Pancreas (tissue), 10 donors: Measurements from ENCODE around the gene ZNF683. TPM values are rescaled to one million over a fixed set of nuclear protein-coding genes. Genes with fewer than 3 reads are reported as not detected.

ENCODE experiments used
- ATAC-seq, 4 donors: fragments of 200-7000 bp; cut with Tn5 transposase; one replicate each; pipeline versions ENCODE4 v1.8.0 to v1.9.1; 2020; ENCODE audit warnings: mild to moderate bottlenecking in 4 of 4, moderate library complexity in 4 of 4
- DNase-seq, 6 donors: peaks; one replicate each; pipeline ENCODE4 v3.0.0-alpha.2; 2020
- FAIRE-seq: peaks from 2 replicates; lab custom pipeline; 2012; peaks lifted over from hg19 to GRCh38; lab: Jason Lieb, UNC
- H3K27ac ChIP-seq, 4 donors: fragments of 200-600 bp; sonication (generic); 1 replicate in 3 of 4; 2 replicates in 1 of 4; pipeline versions ENCODE4 v1.5.0 to v1.8.0; 2020
- H3K27me3 ChIP-seq, 4 donors: fragments of 200-600 bp; one replicate each; pipeline ENCODE4 v1.8.0; 2021
- H3K36me3 ChIP-seq, 3 donors: fragments of 200-600 bp; sonication (generic) in 1 of 3; one replicate each; pipeline versions ENCODE4 v1.5.0 to v1.8.0; 2020 to 2021
- H3K4me1 ChIP-seq, 3 donors: fragments of 200-600 bp; one replicate each; pipeline ENCODE4 v1.8.0; 2021
- H3K4me3 ChIP-seq, 4 donors: fragments of 200-600 bp; sonication (generic) in 2 of 4; one replicate each; pipeline versions ENCODE4 v1.5.0 to v1.8.0; 2020 to 2021
- H3K9me3 ChIP-seq, 4 donors: fragments of 200-600 bp; one replicate each; pipeline ENCODE4 v1.8.0; 2021
- WGBS, 2 donors: extraction: QIAGEN DNeasy Blood & Tissue Kit; methylation state at CpG; one replicate each; pipeline ENCODE4 v1.1.7; 2013; 5-methylcytosine and 5-hydroxymethylcytosine counted together
- intact Hi-C, 3 donors: fragments of 100-400 bp; cut with DNase I; formaldehyde crosslinking; loops; one replicate each; pipeline versions ENCODE4 v1.11.1 to v1.14.2; 2022
- polyA plus RNA-seq, 2 donors: library from polyadenylated mRNA; stranded (reverse); fragments of 200-250 nt; gene quantifications; one replicate each; pipeline ENCODE4 v1.2.3, GENCODE V29; 2013
- total RNA-seq, 6 donors: library from RNA; stranded (reverse); fragmentation: NEBNext Ultra II Directional in 4 of 6; extraction: Animal tissue kit (Norgen Biotek cat#: 25700) in 4 of 6; gene quantifications; one replicate each; pipeline versions ENCODE4 v1.2.1 to v1.2.4, GENCODE V29; 2021 to 2023
- TF ChIP-seq, protein P1 (sequence below), 4 donors: fragments of 200-600 bp; sonication (generic) in 3 of 4; IDR thresholded peaks; one replicate each; pipeline versions ENCODE4 v1.5.0 to v1.8.0; 2021; ENCODE audit warnings: antibody characterized with exemption in 4 of 4
- donor health status: healthy with polysubstance abuse.
- donor health status: DM: no; HTN: no; CAD: no; lungs with moderate emphysema.
- donor health status: DM: no; HTN: no; CAD: no.
- donor health status: control.
- donor health status: control.
- donor health status: Bipolar disorder and iron deficiency.
- donor health status: DM: yes; HTN: yes; CAD: no.
- donor health status: DM: no; HTN: no; CAD: no.
- donor health status: DM: no; HTN: no; CAD: no.
- donor health status: DM: yes; HTN: yes; CAD: no.

The ZNF683 gene
- total and polyA plus RNA-seq, 8 donors: 0.12 to 0.47 (median 0.27) TPM; not detected in 4

DNA sequence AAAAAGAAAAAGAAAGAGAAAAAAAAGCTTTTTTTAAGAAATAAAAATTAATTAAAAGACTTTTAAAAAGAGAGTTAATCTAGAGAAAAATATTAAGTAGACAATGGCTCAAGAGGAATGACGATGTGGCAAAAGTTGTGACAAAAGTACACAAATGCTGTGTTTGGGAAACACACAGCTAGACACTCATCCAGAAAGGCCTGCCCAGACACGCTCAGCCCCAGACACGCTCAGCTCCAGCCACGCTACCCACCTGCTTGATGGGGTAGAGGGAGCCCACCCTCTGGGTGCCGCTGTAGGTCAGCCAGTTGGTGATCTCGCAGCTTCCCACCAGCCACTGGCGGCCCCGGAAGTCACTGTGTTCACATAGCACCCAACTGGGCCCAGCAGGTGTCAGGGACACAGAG, 44.6 kb downstream of the ZNF683 start:
- H3K4me1 ChIP-seq: no peaks in the 10 kb centered on the region
- no peaks in the 10 kb centered on the region for H3K27me3 ChIP-seq
- H3K36me3 ChIP-seq: no peaks in the 10 kb centered on the region
- ATAC-seq (no peak), FAIRE-seq (no peak), DNase-seq (no peak)
- intact Hi-C loops: no loop called here
- TF ChIP-seq, protein P1, sequence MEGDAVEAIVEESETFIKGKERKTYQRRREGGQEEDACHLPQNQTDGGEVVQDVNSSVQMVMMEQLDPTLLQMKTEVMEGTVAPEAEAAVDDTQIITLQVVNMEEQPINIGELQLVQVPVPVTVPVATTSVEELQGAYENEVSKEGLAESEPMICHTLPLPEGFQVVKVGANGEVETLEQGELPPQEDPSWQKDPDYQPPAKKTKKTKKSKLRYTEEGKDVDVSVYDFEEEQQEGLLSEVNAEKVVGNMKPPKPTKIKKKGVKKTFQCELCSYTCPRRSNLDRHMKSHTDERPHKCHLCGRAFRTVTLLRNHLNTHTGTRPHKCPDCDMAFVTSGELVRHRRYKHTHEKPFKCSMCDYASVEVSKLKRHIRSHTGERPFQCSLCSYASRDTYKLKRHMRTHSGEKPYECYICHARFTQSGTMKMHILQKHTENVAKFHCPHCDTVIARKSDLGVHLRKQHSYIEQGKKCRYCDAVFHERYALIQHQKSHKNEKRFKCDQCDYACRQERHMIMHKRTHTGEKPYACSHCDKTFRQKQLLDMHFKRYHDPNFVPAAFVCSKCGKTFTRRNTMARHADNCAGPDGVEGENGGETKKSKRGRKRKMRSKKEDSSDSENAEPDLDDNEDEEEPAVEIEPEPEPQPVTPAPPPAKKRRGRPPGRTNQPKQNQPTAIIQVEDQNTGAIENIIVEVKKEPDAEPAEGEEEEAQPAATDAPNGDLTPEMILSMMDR (IDR thresholded peaks at IDR 0.05): no peak
- WGBS, 2 donors: 78 to 79% methylated on average over 8 of the region's 8 CpGs
- H3K27ac ChIP-seq: no peak overlapping the region
- H3K4me3 ChIP-seq: no peak overlapping the region
- H3K9me3 ChIP-seq: no peaks in the 10 kb centered on the region

DNA sequence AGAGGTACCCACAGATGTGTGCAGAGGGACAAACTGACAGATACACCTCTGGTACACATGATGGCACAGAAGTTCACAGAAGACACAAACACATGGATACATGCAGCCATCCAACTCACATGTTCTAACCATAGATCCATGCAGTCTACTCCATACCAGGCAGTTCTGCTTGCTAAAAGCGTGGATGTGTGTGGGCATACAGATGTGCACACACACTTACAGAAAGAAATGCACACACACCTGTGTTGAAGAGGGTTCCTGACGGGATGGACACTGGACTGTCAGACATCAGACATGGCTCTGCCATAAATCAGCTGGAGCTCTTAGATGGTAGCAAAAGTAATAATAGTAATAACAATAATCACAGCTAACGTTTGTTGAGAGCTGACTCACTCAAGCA, 48.0 kb downstream of the ZNF683 start:
- Histone ChIP-seq H3K4me3 (no peak overlapping the region), H3K9me3 (no peaks in the 10 kb centered on the region), H3K36me3 (no peaks in the 10 kb centered on the region), H3K4me1 (no peaks in the 10 kb centered on the region), H3K27ac (no peak overlapping the region), H3K27me3 (no peaks in the 10 kb centered on the region)
- DNase-seq (no peak), FAIRE-seq (no peak), ATAC-seq (no peak)
- TF ChIP-seq, protein P1 (IDR thresholded peaks at IDR 0.05): no peak
- 61 to 72% methylated on average over 3 of the region's 3 CpGs for WGBS, 2 donors
- intact Hi-C loops: loop anchor here in 1 of 3 donors (5.0 kb wide), 1 partner anchor 42 kb away; the partner anchor contains the start of gene SH3BGRL3

DNA sequence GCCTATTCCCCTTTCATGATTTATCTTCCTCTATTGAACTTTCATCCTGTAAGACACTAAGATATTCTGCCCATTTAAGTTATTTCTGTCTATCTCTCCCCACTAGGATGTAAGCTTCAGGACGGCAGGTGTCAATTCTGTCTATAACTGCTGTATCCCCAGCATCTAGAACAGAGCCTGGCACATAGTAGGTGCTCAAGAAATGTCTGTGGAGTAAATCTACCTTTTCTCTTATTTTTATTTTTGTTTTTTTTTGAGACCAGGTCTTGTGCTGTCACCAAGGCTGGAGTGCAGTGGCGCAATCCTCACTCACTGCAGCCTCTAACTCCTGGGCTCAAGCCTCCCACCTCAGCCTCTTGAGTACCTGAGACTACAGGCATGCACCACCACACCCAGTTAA, 49.2 kb downstream of the ZNF683 start:
- ATAC-seq: no peak
- TF ChIP-seq, protein P1 (IDR thresholded peaks at IDR 0.05): no peak
- intact Hi-C loops: loop anchor here in 1 of 3 donors (5.0 kb wide), 1 partner anchor 41 kb away; the partner anchor contains the start of gene SH3BGRL3
- H3K27me3 ChIP-seq: no peaks in the 10 kb centered on the region
- no peaks in the 10 kb centered on the region for H3K36me3 ChIP-seq
- no peak overlapping the region for H3K27ac ChIP-seq
- H3K4me3 ChIP-seq: no peak overlapping the region
- WGBS, 2 donors: 86 to 89% methylated on average over 2 of the region's 2 CpGs
- no peak for FAIRE-seq
- no peaks in the 10 kb centered on the region for H3K9me3 ChIP-seq
- DNase-seq: no peak
- no peaks in the 10 kb centered on the region for H3K4me1 ChIP-seq

DNA sequence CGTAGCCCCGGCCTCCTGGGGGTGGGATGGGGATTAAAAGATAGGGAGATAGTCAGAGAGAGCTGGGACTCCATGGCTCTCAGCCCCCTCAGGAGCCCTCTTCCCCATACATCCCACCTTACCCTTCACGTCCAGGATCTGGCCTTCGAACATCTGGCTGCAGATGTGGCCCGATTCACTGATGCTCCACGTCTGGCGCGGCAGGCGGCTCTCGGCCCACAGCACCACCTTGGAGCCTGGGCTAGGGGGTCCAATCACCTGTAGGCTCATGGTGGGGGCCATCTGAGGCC, 50.6 kb downstream of the ZNF683 start:
- H3K27me3 ChIP-seq: no peaks in the 10 kb centered on the region
- H3K4me3 ChIP-seq: no peak overlapping the region
- no peaks in the 10 kb centered on the region for H3K9me3 ChIP-seq
- no peaks in the 10 kb centered on the region for H3K36me3 ChIP-seq
- H3K27ac ChIP-seq: no peak overlapping the region
- DNase-seq (no peak), ATAC-seq (no peak), FAIRE-seq (no peak)
- intact Hi-C loops: loop anchor here in 1 of 3 donors (5.0 kb wide), 1 partner anchor 40 kb away; the partner anchor contains the start of gene SH3BGRL3
- no peaks in the 10 kb centered on the region for H3K4me1 ChIP-seq
- TF ChIP-seq, protein P1 (IDR thresholded peaks at IDR 0.05): no peak
- WGBS, 2 donors: 50 to 54% methylated on average over 10 of the region's 10 CpGs

DNA sequence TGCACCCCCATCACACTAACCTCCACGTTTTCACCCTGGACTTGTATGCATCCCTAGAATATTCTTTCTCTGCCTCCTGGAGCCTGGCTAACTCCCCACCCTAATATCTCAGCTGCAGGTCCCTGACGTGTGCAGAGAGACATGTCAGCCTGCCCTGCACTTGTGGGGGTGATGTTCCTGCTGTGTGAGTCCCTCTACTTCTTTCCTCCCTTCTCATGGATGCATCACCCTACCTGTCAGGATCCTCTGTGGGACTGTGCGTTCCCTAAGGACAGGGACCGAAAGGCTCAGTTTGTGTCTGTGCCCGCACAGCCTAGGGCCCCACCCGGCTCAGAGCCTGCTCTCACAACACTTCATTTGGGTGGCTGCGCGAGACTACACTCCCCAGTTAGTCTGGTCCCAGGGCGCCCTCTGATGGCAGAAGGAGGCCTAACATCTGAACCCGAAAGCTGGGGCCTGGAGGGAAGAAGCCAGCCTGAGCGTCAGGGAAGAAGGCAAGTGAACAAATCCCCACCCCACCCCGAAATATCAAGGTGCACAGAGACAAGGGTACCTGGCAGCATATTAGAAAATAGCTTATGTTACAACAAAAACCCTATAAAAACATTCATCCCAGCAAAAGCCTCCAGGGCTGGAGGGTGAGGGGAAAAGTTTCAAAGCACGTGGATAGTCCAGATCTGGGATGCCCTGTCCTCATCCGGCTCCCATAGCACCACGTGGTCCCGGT, 51.1 kb downstream of the ZNF683 start:
- ATAC-seq (peak; percentile 93 to 97 (median 96)), FAIRE-seq (no peak), DNase-seq (peak; percentile 78 to 98 (median 92))
- TF ChIP-seq, protein P1 (IDR thresholded peaks at IDR 0.05): peak; percentile 69 to 80 (median 74)
- Histone ChIP-seq H3K4me1 (no peaks in the 10 kb centered on the region), H3K9me3 (no peaks in the 10 kb centered on the region), H3K27me3 (no peaks in the 10 kb centered on the region), H3K36me3 (no peaks in the 10 kb centered on the region), H3K4me3 (no peak overlapping the region), H3K27ac (no peak overlapping the region)
- 12 to 15% methylated on average over 16 of the region's 16 CpGs for WGBS, 2 donors
- intact Hi-C loops: loop anchor here in 1 of 3 donors (5.0 kb wide), 1 partner anchor 39 kb away; the partner anchor contains the start of gene SH3BGRL3
